WTC11 (cell line): ENCODE results near the gene PIWIL4. TPM values are rescaled to one million over a fixed set of nuclear protein-coding genes. Genes with fewer than 3 reads are reported as not detected.

Experiments
- ATAC-seq: fragments of 200-7000 bp; cut with Tn5 transposase; 2 replicates; pipeline ENCODE4 v1.10.0; 2021; ENCODE audit warnings: mild to moderate bottlenecking, moderate library complexity
- CTCF ChIA-PET: fragments of 300-600 bp; sonication (Branson Sonifier 250); formaldehyde crosslinking; loops from one replicate; lab custom pipeline; 2021; ENCODE audit warnings: antibody characterized with exemption; lab: Charles Lee
- POLR2A ChIA-PET: fragments of 350-600 bp; sonication (Branson Sonifier 250); formaldehyde crosslinking; loops from one replicate; lab custom pipeline; 2021; ENCODE audit warnings: antibody characterized with exemption; lab: Charles Lee
- DNase-seq: peaks from one replicate; pipeline ENCODE4 v3.0.0; 2021; ENCODE audit warnings: low spot score
- H3K27ac Mint-ChIP-seq: 2 replicates; pipeline ENCODE4 v1.8.0; 2021; ENCODE audit warnings: mixed read lengths
- H3K27me3 Mint-ChIP-seq: 2 replicates; pipeline ENCODE4 v1.8.0; 2021; ENCODE audit warnings: low read depth, mild to moderate bottlenecking, moderate library complexity, mixed read lengths
- H3K36me3 Mint-ChIP-seq: 2 replicates; pipeline ENCODE4 v1.8.0; 2021; ENCODE audit warnings: mixed read lengths
- H3K4me1 Mint-ChIP-seq: 2 replicates; pipeline ENCODE4 v1.8.0; 2022; ENCODE audit warnings: mixed read lengths
- H3K4me3 Mint-ChIP-seq: 2 replicates; pipeline ENCODE4 v1.8.0; 2021; ENCODE audit warnings: mild to moderate bottlenecking, moderate library complexity, mixed read lengths
- H3K9me3 Mint-ChIP-seq: 2 replicates; pipeline ENCODE4 v1.8.0; 2021; ENCODE audit warnings: mixed read lengths
- CREM ChIP-seq: sonication (generic); formaldehyde crosslinking; IDR thresholded peaks from 2 replicates; pipeline ENCODE4 v1.8.1; 2022; ENCODE audit warnings: mild to moderate bottlenecking, missing genetic modification reagents, moderate library complexity
- JAZF1 ChIP-seq: fragments of 250-450 bp; sonication (Bioruptor Pico); IDR thresholded peaks from 2 replicates; pipeline ENCODE4 v1.9.0; 2021; ENCODE audit warnings: moderate library complexity, mild to moderate bottlenecking, inconsistent platforms
- NFE2L1 ChIP-seq: sonication (generic); formaldehyde crosslinking; IDR thresholded peaks from 2 replicates; pipeline ENCODE4 v1.8.1; 2023; ENCODE audit warnings: missing genetic modification reagents
- NR1H2 ChIP-seq: sonication (generic); formaldehyde crosslinking; IDR thresholded peaks from 2 replicates; pipeline ENCODE4 v1.9.0; 2021; ENCODE audit warnings: mild to moderate bottlenecking, moderate library complexity, missing genetic modification reagents
- SOX15 ChIP-seq: fragments of 250-450 bp; sonication (Bioruptor Pico); IDR thresholded peaks from 2 replicates; pipeline ENCODE4 v1.9.0; 2021; ENCODE audit warnings: mild to moderate bottlenecking
- SP1 ChIP-seq: sonication (generic); formaldehyde crosslinking; conservative IDR thresholded peaks from 2 replicates; pipeline ENCODE4 v1.8.1; 2022; ENCODE audit warnings: missing genetic modification reagents
- TCF7 ChIP-seq: sonication (generic); formaldehyde crosslinking; IDR thresholded peaks from 2 replicates; pipeline ENCODE4 v1.8.0; 2022; ENCODE audit warnings: mild to moderate bottlenecking, low read depth, missing genetic modification reagents, moderate library complexity
- TEAD1 ChIP-seq: sonication (generic); formaldehyde crosslinking; IDR thresholded peaks from 2 replicates; pipeline ENCODE4 v1.8.0; 2022; ENCODE audit warnings: mild to moderate bottlenecking, missing genetic modification reagents
- ZNF317 ChIP-seq: sonication (generic); formaldehyde crosslinking; IDR thresholded peaks from 2 replicates; pipeline ENCODE4 v1.8.1; 2023; ENCODE audit warnings: low read depth, mild to moderate bottlenecking, moderate library complexity, missing genetic modification reagents, borderline replicate concordance
- total RNA-seq: library from RNA; stranded (reverse); gene quantifications from 3 replicates; pipeline ENCODE4 v1.2.3, GENCODE V29; 2021
- TF ChIP-seq, protein P1 (sequence below): sonication (generic); formaldehyde crosslinking; IDR thresholded peaks from 2 replicates; pipeline ENCODE4 v1.8.1; 2022; ENCODE audit warnings: low read depth, missing genetic modification reagents, borderline replicate concordance
- TF ChIP-seq, protein P2 (sequence below): fragments of 250-450 bp; sonication (Bioruptor Pico); IDR thresholded peaks from 2 replicates; pipeline ENCODE4 v1.9.0; 2021; ENCODE audit warnings: moderate library complexity, mild to moderate bottlenecking, inconsistent platforms, borderline replicate concordance
- TF ChIP-seq, protein P3 (sequence below): fragments of 250-450 bp; sonication (Bioruptor Pico); IDR thresholded peaks from 2 replicates; pipeline ENCODE4 v1.8.0; 2021; ENCODE audit warnings: mild to moderate bottlenecking
- TF ChIP-seq, protein P4 (sequence below): sonication (generic); formaldehyde crosslinking; IDR thresholded peaks from 2 replicates; pipeline ENCODE4 v1.8.0; 2022; ENCODE audit warnings: mild to moderate bottlenecking, missing genetic modification reagents
- TF ChIP-seq, protein P5 (sequence below): sonication (generic); formaldehyde crosslinking; IDR thresholded peaks from 2 replicates; pipeline ENCODE4 v1.8.1; 2022; ENCODE audit warnings: low read depth, mild to moderate bottlenecking, moderate library complexity, missing genetic modification reagents, borderline replicate concordance
- TF ChIP-seq, protein P6 (sequence below): fragments of 250-450 bp; sonication (Bioruptor Pico); IDR thresholded peaks from 2 replicates; pipeline ENCODE4 v1.9.0; 2021; ENCODE audit warnings: mild to moderate bottlenecking, borderline replicate concordance
- TF ChIP-seq, protein P7 (sequence below): sonication (generic); formaldehyde crosslinking; IDR thresholded peaks from 2 replicates; pipeline ENCODE4 v1.8.1; 2022; ENCODE audit warnings: mild to moderate bottlenecking, moderate library complexity, missing genetic modification reagents
- TF ChIP-seq, protein P8 (sequence below): fragments of 250-450 bp; sonication (Bioruptor Pico); IDR thresholded peaks from 2 replicates; pipeline ENCODE4 v2.1.2; 2022; ENCODE audit warnings: mild to moderate bottlenecking, moderate library complexity
- TF ChIP-seq, protein P9 (sequence below): sonication (generic); formaldehyde crosslinking; conservative IDR thresholded peaks from 2 replicates; pipeline ENCODE4 v1.8.1; 2022; ENCODE audit warnings: mild to moderate bottlenecking, missing genetic modification reagents
- TF ChIP-seq, protein P10 (sequence below): sonication (generic); formaldehyde crosslinking; IDR thresholded peaks from 2 replicates; pipeline ENCODE4 v1.8.1; 2023; ENCODE audit warnings: mild to moderate bottlenecking, missing genetic modification reagents, moderate library complexity

The PIWIL4 gene
- total RNA-seq, 1 experiment from 2014 or later, result 0.33 TPM

DNA sequence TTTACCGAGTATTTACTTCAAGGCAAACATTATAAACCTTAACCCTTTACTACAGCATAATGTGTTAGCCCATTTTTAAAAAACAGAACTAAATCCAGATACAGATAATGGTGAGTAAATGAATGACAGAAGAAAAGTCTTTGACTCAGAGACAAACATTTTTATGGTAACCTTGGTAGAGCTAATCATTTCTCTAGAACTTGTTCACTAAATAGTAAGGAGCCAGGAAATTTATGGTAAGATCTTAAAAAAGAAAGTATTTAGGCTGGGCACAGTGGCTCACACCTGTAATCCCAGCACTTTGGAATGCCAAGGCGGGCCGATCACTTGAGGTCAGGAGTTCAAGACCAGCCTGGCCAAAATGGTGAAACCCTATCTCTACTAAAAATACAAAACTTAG lies 35.0 kb upstream of the PIWIL4 start:
- Mint-ChIP-seq H3K9me3 (no peaks in the 10 kb centered on the region), H3K4me3 (no peak overlapping the region), H3K27me3 (peaks cover 6% of the 10 kb centered on the region), H3K27ac (no peak overlapping the region), H3K36me3 (no peaks in the 10 kb centered on the region), H3K4me1 (no peaks in the 10 kb centered on the region)
- CTCF ChIA-PET, result no interaction called here
- POLR2A ChIA-PET, result no interaction called here
- no peak for ATAC-seq
- no peak for DNase-seq
- TF ChIP-seq, protein P1, sequence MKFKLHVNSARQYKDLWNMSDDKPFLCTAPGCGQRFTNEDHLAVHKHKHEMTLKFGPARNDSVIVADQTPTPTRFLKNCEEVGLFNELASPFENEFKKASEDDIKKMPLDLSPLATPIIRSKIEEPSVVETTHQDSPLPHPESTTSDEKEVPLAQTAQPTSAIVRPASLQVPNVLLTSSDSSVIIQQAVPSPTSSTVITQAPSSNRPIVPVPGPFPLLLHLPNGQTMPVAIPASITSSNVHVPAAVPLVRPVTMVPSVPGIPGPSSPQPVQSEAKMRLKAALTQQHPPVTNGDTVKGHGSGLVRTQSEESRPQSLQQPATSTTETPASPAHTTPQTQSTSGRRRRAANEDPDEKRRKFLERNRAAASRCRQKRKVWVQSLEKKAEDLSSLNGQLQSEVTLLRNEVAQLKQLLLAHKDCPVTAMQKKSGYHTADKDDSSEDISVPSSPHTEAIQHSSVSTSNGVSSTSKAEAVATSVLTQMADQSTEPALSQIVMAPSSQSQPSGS (CRISPR knock-in tag), result no peak
- TF ChIP-seq, protein P2, sequence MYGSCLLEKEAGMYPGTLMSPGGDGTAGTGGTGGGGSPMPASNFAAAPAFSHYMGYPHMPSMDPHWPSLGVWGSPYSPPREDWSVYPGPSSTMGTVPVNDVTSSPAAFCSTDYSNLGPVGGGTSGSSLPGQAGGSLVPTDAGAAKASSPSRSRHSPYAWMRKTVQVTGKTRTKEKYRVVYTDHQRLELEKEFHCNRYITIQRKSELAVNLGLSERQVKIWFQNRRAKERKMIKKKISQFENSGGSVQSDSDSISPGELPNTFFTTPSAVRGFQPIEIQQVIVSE, result no peak
- TF ChIP-seq, protein P3, sequence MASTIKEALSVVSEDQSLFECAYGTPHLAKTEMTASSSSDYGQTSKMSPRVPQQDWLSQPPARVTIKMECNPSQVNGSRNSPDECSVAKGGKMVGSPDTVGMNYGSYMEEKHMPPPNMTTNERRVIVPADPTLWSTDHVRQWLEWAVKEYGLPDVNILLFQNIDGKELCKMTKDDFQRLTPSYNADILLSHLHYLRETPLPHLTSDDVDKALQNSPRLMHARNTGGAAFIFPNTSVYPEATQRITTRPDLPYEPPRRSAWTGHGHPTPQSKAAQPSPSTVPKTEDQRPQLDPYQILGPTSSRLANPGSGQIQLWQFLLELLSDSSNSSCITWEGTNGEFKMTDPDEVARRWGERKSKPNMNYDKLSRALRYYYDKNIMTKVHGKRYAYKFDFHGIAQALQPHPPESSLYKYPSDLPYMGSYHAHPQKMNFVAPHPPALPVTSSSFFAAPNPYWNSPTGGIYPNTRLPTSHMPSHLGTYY (CRISPR knock-in tag), result no peak

DNA sequence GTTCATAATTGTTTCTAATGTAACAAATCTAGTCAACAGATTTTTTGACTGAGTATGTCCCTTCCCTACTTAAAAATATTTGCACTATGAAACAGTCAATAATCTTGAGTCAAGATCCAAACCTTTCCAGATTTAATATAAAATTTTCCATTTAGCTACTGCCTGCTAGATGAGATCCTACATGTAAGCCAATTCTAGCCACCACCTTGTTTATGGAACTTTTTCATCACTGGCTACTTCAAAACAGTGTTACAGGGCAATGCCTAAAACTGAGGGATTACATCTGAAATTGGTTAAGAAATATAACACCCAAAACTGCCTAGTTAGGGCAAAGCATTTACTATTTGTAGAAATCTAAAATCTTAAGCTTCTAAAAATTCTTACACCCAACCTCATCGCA lies 34.0 kb upstream of the PIWIL4 start:
- DNase-seq (no peak), ATAC-seq (no peak)
- ChIA-PET CTCF (interaction anchor here (1.0 kb wide), 1 partner anchor 12 kb away, joined by 4 read pairs; no protein-coding TSS in a partner anchor), POLR2A (no interaction called here)
- H3K9me3 Mint-ChIP-seq, result no peaks in the 10 kb centered on the region
- H3K4me1 Mint-ChIP-seq, result no peaks in the 10 kb centered on the region
- H3K36me3 Mint-ChIP-seq, result no peaks in the 10 kb centered on the region
- no peak overlapping the region for H3K4me3 Mint-ChIP-seq
- H3K27me3 Mint-ChIP-seq, result peaks cover 4% of the 10 kb centered on the region
- no peak overlapping the region for H3K27ac Mint-ChIP-seq
- TF ChIP-seq ZNF317 (CRISPR knock-in tag), result no peak
- TF ChIP-seq TCF7, result no peak
- TF ChIP-seq, protein P3 (CRISPR knock-in tag), result no peak
- TF ChIP-seq, protein P2, result no peak
- TF ChIP-seq, protein P4, sequence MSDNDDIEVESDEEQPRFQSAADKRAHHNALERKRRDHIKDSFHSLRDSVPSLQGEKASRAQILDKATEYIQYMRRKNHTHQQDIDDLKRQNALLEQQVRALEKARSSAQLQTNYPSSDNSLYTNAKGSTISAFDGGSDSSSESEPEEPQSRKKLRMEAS (CRISPR knock-in tag), result no peak
- TF ChIP-seq, protein P5, sequence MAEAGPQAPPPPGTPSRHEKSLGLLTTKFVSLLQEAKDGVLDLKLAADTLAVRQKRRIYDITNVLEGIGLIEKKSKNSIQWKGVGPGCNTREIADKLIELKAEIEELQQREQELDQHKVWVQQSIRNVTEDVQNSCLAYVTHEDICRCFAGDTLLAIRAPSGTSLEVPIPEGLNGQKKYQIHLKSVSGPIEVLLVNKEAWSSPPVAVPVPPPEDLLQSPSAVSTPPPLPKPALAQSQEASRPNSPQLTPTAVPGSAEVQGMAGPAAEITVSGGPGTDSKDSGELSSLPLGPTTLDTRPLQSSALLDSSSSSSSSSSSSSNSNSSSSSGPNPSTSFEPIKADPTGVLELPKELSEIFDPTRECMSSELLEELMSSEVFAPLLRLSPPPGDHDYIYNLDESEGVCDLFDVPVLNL, result no peak
- no peak for TF ChIP-seq SOX15 (CRISPR knock-in tag)
- TF ChIP-seq, protein P6, sequence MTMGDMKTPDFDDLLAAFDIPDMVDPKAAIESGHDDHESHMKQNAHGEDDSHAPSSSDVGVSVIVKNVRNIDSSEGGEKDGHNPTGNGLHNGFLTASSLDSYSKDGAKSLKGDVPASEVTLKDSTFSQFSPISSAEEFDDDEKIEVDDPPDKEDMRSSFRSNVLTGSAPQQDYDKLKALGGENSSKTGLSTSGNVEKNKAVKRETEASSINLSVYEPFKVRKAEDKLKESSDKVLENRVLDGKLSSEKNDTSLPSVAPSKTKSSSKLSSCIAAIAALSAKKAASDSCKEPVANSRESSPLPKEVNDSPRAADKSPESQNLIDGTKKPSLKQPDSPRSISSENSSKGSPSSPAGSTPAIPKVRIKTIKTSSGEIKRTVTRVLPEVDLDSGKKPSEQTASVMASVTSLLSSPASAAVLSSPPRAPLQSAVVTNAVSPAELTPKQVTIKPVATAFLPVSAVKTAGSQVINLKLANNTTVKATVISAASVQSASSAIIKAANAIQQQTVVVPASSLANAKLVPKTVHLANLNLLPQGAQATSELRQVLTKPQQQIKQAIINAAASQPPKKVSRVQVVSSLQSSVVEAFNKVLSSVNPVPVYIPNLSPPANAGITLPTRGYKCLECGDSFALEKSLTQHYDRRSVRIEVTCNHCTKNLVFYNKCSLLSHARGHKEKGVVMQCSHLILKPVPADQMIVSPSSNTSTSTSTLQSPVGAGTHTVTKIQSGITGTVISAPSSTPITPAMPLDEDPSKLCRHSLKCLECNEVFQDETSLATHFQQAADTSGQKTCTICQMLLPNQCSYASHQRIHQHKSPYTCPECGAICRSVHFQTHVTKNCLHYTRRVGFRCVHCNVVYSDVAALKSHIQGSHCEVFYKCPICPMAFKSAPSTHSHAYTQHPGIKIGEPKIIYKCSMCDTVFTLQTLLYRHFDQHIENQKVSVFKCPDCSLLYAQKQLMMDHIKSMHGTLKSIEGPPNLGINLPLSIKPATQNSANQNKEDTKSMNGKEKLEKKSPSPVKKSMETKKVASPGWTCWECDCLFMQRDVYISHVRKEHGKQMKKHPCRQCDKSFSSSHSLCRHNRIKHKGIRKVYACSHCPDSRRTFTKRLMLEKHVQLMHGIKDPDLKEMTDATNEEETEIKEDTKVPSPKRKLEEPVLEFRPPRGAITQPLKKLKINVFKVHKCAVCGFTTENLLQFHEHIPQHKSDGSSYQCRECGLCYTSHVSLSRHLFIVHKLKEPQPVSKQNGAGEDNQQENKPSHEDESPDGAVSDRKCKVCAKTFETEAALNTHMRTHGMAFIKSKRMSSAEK (CRISPR knock-in tag), result no peak
- TF ChIP-seq NR1H2 (CRISPR knock-in tag), result no peak
- TF ChIP-seq, protein P7, sequence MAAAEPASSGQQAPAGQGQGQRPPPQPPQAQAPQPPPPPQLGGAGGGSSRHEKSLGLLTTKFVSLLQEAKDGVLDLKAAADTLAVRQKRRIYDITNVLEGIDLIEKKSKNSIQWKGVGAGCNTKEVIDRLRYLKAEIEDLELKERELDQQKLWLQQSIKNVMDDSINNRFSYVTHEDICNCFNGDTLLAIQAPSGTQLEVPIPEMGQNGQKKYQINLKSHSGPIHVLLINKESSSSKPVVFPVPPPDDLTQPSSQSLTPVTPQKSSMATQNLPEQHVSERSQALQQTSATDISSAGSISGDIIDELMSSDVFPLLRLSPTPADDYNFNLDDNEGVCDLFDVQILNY (CRISPR knock-in tag), result no peak
- TF ChIP-seq, protein P8, sequence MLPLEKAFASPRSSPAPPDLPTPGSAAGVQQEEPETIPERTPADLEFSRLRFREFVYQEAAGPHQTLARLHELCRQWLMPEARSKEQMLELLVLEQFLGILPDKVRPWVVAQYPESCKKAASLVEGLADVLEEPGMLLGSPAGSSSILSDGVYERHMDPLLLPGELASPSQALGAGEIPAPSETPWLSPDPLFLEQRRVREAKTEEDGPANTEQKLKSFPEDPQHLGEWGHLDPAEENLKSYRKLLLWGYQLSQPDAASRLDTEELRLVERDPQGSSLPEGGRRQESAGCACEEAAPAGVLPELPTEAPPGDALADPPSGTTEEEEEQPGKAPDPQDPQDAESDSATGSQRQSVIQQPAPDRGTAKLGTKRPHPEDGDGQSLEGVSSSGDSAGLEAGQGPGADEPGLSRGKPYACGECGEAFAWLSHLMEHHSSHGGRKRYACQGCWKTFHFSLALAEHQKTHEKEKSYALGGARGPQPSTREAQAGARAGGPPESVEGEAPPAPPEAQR (CRISPR knock-in tag), result no peak
- TF ChIP-seq SP1 (CRISPR knock-in tag), result no peak
- TF ChIP-seq TEAD1 (CRISPR knock-in tag), result no peak
- no peak for TF ChIP-seq JAZF1 (CRISPR knock-in tag)
- TF ChIP-seq, protein P9, sequence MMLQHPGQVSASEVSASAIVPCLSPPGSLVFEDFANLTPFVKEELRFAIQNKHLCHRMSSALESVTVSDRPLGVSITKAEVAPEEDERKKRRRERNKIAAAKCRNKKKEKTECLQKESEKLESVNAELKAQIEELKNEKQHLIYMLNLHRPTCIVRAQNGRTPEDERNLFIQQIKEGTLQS (CRISPR knock-in tag), result no peak
- TF ChIP-seq NFE2L1 (CRISPR knock-in tag), result no peak
- TF ChIP-seq CREM (CRISPR knock-in tag), result no peak
- TF ChIP-seq, protein P10, sequence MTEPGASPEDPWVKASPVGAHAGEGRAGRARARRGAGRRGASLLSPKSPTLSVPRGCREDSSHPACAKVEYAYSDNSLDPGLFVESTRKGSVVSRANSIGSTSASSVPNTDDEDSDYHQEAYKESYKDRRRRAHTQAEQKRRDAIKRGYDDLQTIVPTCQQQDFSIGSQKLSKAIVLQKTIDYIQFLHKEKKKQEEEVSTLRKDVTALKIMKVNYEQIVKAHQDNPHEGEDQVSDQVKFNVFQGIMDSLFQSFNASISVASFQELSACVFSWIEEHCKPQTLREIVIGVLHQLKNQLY, result no peak
